GM12878 (cell line): Measurements from ENCODE around the gene SYNDIG1. TPM values are rescaled to one million over a fixed set of nuclear protein-coding genes. Genes with fewer than 3 reads are reported as not detected.

Experiments used
- ATAC-seq: fragments of 200-7000 bp; cut with Tn5 transposase; 3 replicates; pipeline ENCODE4 v1.9.1; 2020; ENCODE audit warnings: mild to moderate bottlenecking, moderate library complexity
- BruUV-seq: library from RNA; stranded (reverse); fragments of 400-500 nt; replicated peaks from 2 replicates; lab custom pipeline; 2021; lab: Mats Ljungman, UMichigan
- CTCF ChIA-PET: fragments of 300-600 bp; sonication (Branson Sonifier 250); formaldehyde crosslinking; extraction: SDS; loops from one replicate; lab custom pipeline; 2021; ENCODE audit warnings: inconsistent platforms; lab: Yijun Ruan, JAX
- POLR2A ChIA-PET: fragments of 350-600 bp; formaldehyde crosslinking; extraction: SDS; loops from one replicate; lab custom pipeline; 2021; ENCODE audit warnings: inconsistent platforms; lab: Charles Lee
- RAD21 ChIA-PET: fragments of 300-600 bp; sonication (Branson Sonifier 250); formaldehyde crosslinking; loops from one replicate; lab custom pipeline; 2023; ENCODE audit warnings: antibody characterized with exemption; ENCODE audit not compliant: unreplicated experiment; lab: Charles Lee
- SMC1A ChIA-PET: fragments of 300-600 bp; sonication (Branson Sonifier 250); formaldehyde crosslinking; loops from one replicate; lab custom pipeline; 2023; ENCODE audit not compliant: unreplicated experiment, uncharacterized antibody; lab: Charles Lee
- DNase-seq: peaks from one replicate; pipeline ENCODE4 v3.0.0-alpha.2; 2011; ENCODE audit warnings: low read depth, low spot score
- FAIRE-seq: peaks from 3 replicates; lab custom pipeline; 2011; peaks lifted over from hg19 to GRCh38; lab: Jason Lieb, UNC
- H2AFZ ChIP-seq: 2 replicates; pipeline ENCODE4 v1.6.0; 2011; ENCODE audit warnings: low read depth, low read length, control low read depth; ENCODE audit not compliant: control insufficient read depth
- H3K27ac ChIP-seq: 2 replicates; pipeline ENCODE4 v1.5.1; 2011; ENCODE audit warnings: control low read depth; ENCODE audit not compliant: control insufficient read depth, insufficient read depth
- H3K27me3 ChIP-seq, 2 experiments: replicated peaks in 1 of 2; 2 replicates each; pipeline versions ENCODE4 v1.6.0 to v1.6.1; 2011; ENCODE audit warnings: low read length in 1 of 2; ENCODE audit not compliant: control insufficient read depth in 2 of 2, insufficient read depth in 2 of 2
- H3K36me3 ChIP-seq, 2 experiments: 2 replicates each; pipeline ENCODE4 v1.5.1; 2011; ENCODE audit warnings: low read length in 1 of 2; ENCODE audit not compliant: control insufficient read depth in 2 of 2, insufficient read depth in 2 of 2
- H3K4me1 ChIP-seq: 2 replicates; pipeline ENCODE4 v1.6.1; 2011; ENCODE audit warnings: mild to moderate bottlenecking, low read length, moderate library complexity, mixed read lengths; ENCODE audit not compliant: control insufficient read depth, insufficient read depth
- H3K4me2 ChIP-seq: 2 replicates; pipeline ENCODE4 v1.6.0; 2011; ENCODE audit warnings: control low read depth; ENCODE audit not compliant: control insufficient read depth, insufficient read depth
- H3K4me3 ChIP-seq: fragments of 200-600 bp; sonication (generic); 2 replicates; pipeline ENCODE4 v1.5.1; 2016
- H3K79me2 ChIP-seq: 2 replicates; pipeline ENCODE4 v1.6.0; 2011; ENCODE audit warnings: low read length; ENCODE audit not compliant: control insufficient read depth, insufficient read depth
- H3K9ac ChIP-seq: 2 replicates; pipeline ENCODE4 v1.8.0; 2011; ENCODE audit warnings: low read length, control low read depth, mixed read lengths; ENCODE audit not compliant: control insufficient read depth, insufficient read depth
- H3K9me3 ChIP-seq: replicated peaks from 3 replicates; pipeline ENCODE4 v1.5.1; 2011; ENCODE audit warnings: mild to moderate bottlenecking, low read length; ENCODE audit not compliant: control insufficient read depth, insufficient read depth
- H4K20me1 ChIP-seq: 2 replicates; pipeline ENCODE4 v1.6.0; 2011; ENCODE audit not compliant: control insufficient read depth, insufficient read depth
- ASH2L ChIP-seq: fragments of 300-600, 200-600 bp; sonication (generic); IDR thresholded peaks from 2 replicates; pipeline ENCODE4 v1.6.1; 2017; ENCODE audit warnings: low read depth, mild to moderate bottlenecking, borderline replicate concordance
- CUX1 ChIP-seq: IDR thresholded peaks from 2 replicates; pipeline ENCODE4 v1.6.1; 2012; ENCODE audit warnings: improper control_type of control experiment, low read depth, low read length; ENCODE audit not compliant: insufficient replicate concordance
- IRF4 ChIP-seq: IDR thresholded peaks from 2 replicates; pipeline ENCODE4 v1.6.1; 2011; ENCODE audit warnings: low read depth, low read length
- MYB ChIP-seq: fragments of 150-350 bp; IDR thresholded peaks from 2 replicates; pipeline ENCODE4 v1.6.1; 2014; ENCODE audit warnings: mild to moderate bottlenecking, low read depth, low read length, borderline replicate concordance
- MYC ChIP-seq: IDR thresholded peaks from 2 replicates; pipeline ENCODE4 v1.6.1; 2011; ENCODE audit warnings: mild to moderate bottlenecking, low read length, moderate library complexity, inconsistent platforms; ENCODE audit not compliant: insufficient read depth, insufficient replicate concordance, insufficient read length, severe bottlenecking
- SIN3A ChIP-seq: IDR thresholded peaks from 2 replicates; pipeline ENCODE4 v1.6.1; 2012; ENCODE audit warnings: low read depth, low read length, improper control_type of control experiment
- TCF7 ChIP-seq: IDR thresholded peaks from 2 replicates; pipeline ENCODE4 v1.6.1; 2014; ENCODE audit warnings: antibody characterized with exemption, borderline replicate concordance
- ZNF24 ChIP-seq: fragments of 450-650 bp; IDR thresholded peaks from 2 replicates; pipeline ENCODE4 v1.6.1; 2017; ENCODE audit warnings: antibody characterized with exemption, mild to moderate bottlenecking
- ZNF592 ChIP-seq: fragments of 450-650 bp; IDR thresholded peaks from 2 replicates; pipeline ENCODE4 v1.6.1; 2017; ENCODE audit warnings: mild to moderate bottlenecking, moderate library complexity
- WGBS: methylation state at CpG from one replicate; pipeline ENCODE4 v1.1.6; 2016; ENCODE audit warnings: low lambda C conversion rate; ENCODE audit not compliant: insufficient replicate concordance, insufficient coverage; ENCODE audit errors: missing lambda C conversion rate; 5-methylcytosine and 5-hydroxymethylcytosine counted together
- in situ Hi-C: fragments of 300-500 bp; cut with MboI; formaldehyde crosslinking; loops from 9 replicates; pipeline ENCODE4 v1.14.3; 2018; ENCODE audit warnings: mixed read lengths
- intact Hi-C: fragments of 100-400 bp; cut with micrococcal nuclease; formaldehyde crosslinking; loops from one replicate; pipeline ENCODE4 v1.14.2; 2022; ENCODE audit not compliant: unreplicated experiment
- polyA plus RNA-seq, 11 experiments: library from polyadenylated mRNA; depleted of rRNA in 4 of 11; unstranded in 6 of 11; stranded (reverse) in 5 of 11; fragments of >200 nt; fragmentation: Nextera tagmentation in 4 of 11; fragmentation: Illumina TruSeq in 1 of 11; extraction: Ambion mirVana in 4 of 11; extraction: Trizol in 1 of 11; gene quantifications; 1 replicate in 1 of 11; 2 replicates in 10 of 11; pipeline versions ENCODE4 v1.2.1 to v1.2.3, GENCODE V29; 2011 to 2016; ENCODE audit warnings: inconsistent platforms in 2 of 11, missing spikeins in 2 of 11, low read depth in 1 of 11
- total RNA-seq, 4 experiments: library from RNA; depleted of rRNA in 3 of 4; stranded (reverse); fragments of >200 nt in 3 of 4; fragmentation: Illumina TruSeq in 1 of 4; extraction: Trizol in 1 of 4; gene quantifications; 2 replicates each; pipeline versions ENCODE4 v1.2.1 to v1.2.3, GENCODE V29; 2013 to 2021
- TF ChIP-seq, protein P1 (sequence below): fragments of 150-350 bp; IDR thresholded peaks from 2 replicates; pipeline ENCODE4 v1.6.1; 2016; ENCODE audit warnings: low read depth, low read length
- TF ChIP-seq, protein P2 (sequence below): IDR thresholded peaks from 2 replicates; pipeline ENCODE4 v1.6.1; 2011; ENCODE audit warnings: low read depth, mild to moderate bottlenecking, low read length, moderate library complexity, borderline replicate concordance; ENCODE audit errors: extremely low read depth

The SYNDIG1 gene
- total and polyA plus RNA-seq, 10 of the 15 experiments (the other 5 are each of a cell fraction or from before 2014, with no cell fraction given), result not detected

- no peak overlapping the region for H3K4me2 ChIP-seq
- SMC1A ChIA-PET, result no interaction called here
- ATAC-seq (no peak), FAIRE-seq (no peak), DNase-seq (no peak)
- H3K9ac ChIP-seq, result no peak overlapping the region
- H3K36me3 ChIP-seq, result no peaks in the 10 kb centered on the region
- H3K4me3 ChIP-seq, result no peak overlapping the region
- H3K79me2 ChIP-seq, result no peaks in the 10 kb centered on the region
- no peak overlapping the region for H2AFZ ChIP-seq
- no peaks in the 10 kb centered on the region for H4K20me1 ChIP-seq
- RAD21 ChIA-PET, result no interaction called here
- H3K27ac ChIP-seq, result no peak overlapping the region
- WGBS, result 39% methylated on average over 10 of the region's 10 CpGs
- intact Hi-C loops (no loop called here), in situ Hi-C loops (no loop called here)
- H3K27me3 ChIP-seq, result no peaks in the 10 kb centered on the region
- H3K4me1 ChIP-seq, result no peaks in the 10 kb centered on the region
- POLR2A ChIA-PET, result no interaction called here
- no peaks in the 10 kb centered on the region for H3K9me3 ChIP-seq
- CTCF ChIA-PET, result no interaction called here
- BruUV-seq, result no TSS peak
- TF ChIP-seq CUX1 (no peak), ZNF24 (no peak), TCF7 (no peak), SIN3A (no peak), ZNF592 (no peak), IRF4 (no peak), MYC (no peak), ASH2L (no peak), MYB (no peak)
- TF ChIP-seq, protein P1, sequence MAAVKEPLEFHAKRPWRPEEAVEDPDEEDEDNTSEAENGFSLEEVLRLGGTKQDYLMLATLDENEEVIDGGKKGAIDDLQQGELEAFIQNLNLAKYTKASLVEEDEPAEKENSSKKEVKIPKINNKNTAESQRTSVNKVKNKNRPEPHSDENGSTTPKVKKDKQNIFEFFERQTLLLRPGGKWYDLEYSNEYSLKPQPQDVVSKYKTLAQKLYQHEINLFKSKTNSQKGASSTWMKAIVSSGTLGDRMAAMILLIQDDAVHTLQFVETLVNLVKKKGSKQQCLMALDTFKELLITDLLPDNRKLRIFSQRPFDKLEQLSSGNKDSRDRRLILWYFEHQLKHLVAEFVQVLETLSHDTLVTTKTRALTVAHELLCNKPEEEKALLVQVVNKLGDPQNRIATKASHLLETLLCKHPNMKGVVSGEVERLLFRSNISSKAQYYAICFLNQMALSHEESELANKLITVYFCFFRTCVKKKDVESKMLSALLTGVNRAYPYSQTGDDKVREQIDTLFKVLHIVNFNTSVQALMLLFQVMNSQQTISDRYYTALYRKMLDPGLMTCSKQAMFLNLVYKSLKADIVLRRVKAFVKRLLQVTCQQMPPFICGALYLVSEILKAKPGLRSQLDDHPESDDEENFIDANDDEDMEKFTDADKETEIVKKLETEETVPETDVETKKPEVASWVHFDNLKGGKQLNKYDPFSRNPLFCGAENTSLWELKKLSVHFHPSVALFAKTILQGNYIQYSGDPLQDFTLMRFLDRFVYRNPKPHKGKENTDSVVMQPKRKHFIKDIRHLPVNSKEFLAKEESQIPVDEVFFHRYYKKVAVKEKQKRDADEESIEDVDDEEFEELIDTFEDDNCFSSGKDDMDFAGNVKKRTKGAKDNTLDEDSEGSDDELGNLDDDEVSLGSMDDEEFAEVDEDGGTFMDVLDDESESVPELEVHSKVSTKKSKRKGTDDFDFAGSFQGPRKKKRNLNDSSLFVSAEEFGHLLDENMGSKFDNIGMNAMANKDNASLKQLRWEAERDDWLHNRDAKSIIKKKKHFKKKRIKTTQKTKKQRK, result no peak
- TF ChIP-seq, protein P2, sequence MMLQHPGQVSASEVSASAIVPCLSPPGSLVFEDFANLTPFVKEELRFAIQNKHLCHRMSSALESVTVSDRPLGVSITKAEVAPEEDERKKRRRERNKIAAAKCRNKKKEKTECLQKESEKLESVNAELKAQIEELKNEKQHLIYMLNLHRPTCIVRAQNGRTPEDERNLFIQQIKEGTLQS, result no peak
These were observed 110.0 kb downstream of the SYNDIG1 start for GRCh38 chr20:24579475-24579874.
